Keratinocyte (primary cell): ENCODE results near the gene GRAMD1B.

ENCODE experiments used
- EZH2 ChIP-seq: IDR thresholded peaks from one replicate; pipeline ENCODE4 v1.6.1; 2012; ENCODE audit warnings: inconsistent platforms, mild to moderate bottlenecking, low read length, moderate library complexity
- TF ChIP-seq, protein P1 (sequence below), 3 experiments: IDR thresholded peaks in 1 of 3; conservative IDR thresholded peaks in 1 of 3; optimal IDR thresholded peaks in 1 of 3; 2 replicates in 2 of 3; 3 replicates in 1 of 3; pipeline versions ENCODE3 to v1.5.1; 2011; ENCODE audit warnings: low read length in 3 of 3, mild to moderate bottlenecking in 3 of 3, moderate library complexity in 2 of 3, control low read depth in 1 of 3, inconsistent platforms in 1 of 3; ENCODE audit not compliant: insufficient read depth in 2 of 3; ENCODE audit errors: extremely low read depth in 1 of 3

DNA sequence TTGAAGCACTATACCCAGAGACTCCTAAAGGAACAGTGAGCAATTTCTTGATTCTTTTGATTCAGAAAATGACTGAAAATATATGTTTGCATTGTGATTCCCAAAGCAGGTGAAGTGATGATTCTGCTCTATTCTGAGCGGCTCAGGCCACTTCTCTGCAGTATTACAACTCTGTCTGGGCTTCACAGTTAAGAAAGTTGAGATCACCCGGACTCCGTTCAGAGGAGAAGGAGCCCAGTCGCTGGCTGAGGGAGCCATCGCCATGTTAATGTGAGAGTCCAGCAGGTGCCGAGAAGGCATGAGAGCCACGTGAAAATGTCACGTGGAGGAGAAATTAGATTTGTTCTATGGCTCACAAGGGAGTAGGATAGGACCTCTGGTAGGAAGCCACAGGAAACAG, 132.8 kb downstream of the GRAMD1B start:
- no peak for TF ChIP-seq EZH2
- TF ChIP-seq, protein P1, sequence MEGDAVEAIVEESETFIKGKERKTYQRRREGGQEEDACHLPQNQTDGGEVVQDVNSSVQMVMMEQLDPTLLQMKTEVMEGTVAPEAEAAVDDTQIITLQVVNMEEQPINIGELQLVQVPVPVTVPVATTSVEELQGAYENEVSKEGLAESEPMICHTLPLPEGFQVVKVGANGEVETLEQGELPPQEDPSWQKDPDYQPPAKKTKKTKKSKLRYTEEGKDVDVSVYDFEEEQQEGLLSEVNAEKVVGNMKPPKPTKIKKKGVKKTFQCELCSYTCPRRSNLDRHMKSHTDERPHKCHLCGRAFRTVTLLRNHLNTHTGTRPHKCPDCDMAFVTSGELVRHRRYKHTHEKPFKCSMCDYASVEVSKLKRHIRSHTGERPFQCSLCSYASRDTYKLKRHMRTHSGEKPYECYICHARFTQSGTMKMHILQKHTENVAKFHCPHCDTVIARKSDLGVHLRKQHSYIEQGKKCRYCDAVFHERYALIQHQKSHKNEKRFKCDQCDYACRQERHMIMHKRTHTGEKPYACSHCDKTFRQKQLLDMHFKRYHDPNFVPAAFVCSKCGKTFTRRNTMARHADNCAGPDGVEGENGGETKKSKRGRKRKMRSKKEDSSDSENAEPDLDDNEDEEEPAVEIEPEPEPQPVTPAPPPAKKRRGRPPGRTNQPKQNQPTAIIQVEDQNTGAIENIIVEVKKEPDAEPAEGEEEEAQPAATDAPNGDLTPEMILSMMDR (optimal IDR thresholded peaks at IDR 0.05 in 1 of 3, IDR thresholded peaks at IDR 0.05 in 1 of 3, conservative IDR thresholded peaks at IDR 0.05 in 1 of 3; ENCODE audit: extremely low read depth in 1 of 3, insufficient read depth in 2 of 3, low read length in 3 of 3) = no peak
